Skin epidermis (tissue), 12 donors: ENCODE data around the gene HOXB8.

Source experiments
- H3K27ac ChIP-seq, 21 experiments: fragments of 200-600 bp; sonication (generic) in 11 of 21; one replicate each; pipeline ENCODE4 v1.5.0; 2020; ENCODE audit warnings: mild to moderate bottlenecking in 3 of 21, inconsistent platforms in 2 of 21, moderate library complexity in 2 of 21
- H3K4me3 ChIP-seq, 7 experiments: fragments of 200-600 bp; sonication (generic) in 2 of 7; one replicate each; pipeline ENCODE4 v1.5.0; 2020; ENCODE audit warnings: inconsistent platforms in 2 of 7, mild to moderate bottlenecking in 2 of 7, moderate library complexity in 1 of 7

HOXB8 gene

DNA sequence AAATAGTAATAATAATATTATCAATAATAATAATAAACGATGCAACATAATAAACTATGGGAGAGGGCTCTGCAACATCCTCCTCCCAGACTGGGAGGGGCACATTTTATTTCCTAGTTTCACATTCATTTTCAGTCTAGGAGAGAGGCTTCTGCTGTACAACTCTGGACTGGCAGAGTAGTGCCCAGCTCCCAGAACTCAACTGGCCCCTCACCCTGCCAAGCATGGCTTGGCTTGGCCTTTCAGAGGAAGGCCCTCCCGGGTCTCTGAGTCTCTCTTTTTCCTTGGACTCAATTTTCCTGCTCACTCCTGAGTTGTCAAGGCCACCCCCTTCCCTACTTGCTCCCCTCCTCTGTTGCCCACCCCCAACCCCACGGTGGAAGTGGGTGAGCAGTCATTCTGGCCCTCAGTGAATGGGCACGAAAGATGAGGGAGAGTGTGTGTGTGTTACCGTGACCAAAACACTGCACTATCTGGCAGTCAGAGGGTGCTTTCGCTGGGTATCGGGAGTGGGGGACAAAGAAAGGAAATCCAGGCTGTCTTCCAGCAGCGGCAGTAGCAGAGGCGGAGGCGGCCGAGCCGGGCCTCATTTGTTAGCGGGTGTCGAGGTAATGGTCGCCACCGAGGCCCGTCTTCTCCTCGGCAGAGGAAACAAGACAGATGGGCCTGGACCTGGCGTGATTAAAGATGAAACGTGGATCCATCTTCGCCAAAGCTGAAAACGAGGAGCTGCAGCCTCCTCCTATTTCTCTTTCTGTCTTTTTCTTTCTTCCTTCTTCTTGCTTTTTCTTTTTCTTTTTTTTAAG lies 39.2 kb downstream of the HOXB8 start:
- Histone ChIP-seq H3K4me3 (peak overlapping the region in 1 of 7 experiments; percentile 51), H3K27ac (peak overlapping the region in 7 of 21 experiments; percentile 21 to 94 (median 88))

DNA sequence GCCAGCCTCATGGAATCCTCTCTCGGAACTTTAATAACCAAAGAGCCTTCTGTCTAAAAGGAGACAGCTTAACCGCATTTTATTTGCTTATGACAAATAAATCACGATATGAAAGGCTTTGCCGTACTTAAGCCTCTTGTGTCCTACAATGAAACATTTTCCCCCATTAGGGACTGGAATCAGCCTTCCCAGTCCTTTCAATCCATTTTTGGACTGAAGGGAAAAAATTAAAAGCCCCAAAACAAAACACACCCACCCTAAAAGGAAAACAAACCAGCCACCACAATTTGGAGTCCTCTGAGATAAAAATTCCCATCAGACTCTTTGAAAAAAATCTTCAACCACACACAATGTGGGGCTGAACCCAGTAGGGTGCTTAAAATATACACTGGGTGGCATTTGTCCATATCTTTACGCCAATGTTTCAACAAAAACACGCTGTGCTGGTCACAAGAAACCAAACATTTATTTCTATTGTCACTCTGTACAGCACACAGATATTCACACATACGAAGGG lies 40.0 kb downstream of the HOXB8 start:
- peak overlapping the region in 6 of 21 experiments; percentile 23 to 94 (median 88) for H3K27ac ChIP-seq
- no peak overlapping the region for H3K4me3 ChIP-seq

DNA sequence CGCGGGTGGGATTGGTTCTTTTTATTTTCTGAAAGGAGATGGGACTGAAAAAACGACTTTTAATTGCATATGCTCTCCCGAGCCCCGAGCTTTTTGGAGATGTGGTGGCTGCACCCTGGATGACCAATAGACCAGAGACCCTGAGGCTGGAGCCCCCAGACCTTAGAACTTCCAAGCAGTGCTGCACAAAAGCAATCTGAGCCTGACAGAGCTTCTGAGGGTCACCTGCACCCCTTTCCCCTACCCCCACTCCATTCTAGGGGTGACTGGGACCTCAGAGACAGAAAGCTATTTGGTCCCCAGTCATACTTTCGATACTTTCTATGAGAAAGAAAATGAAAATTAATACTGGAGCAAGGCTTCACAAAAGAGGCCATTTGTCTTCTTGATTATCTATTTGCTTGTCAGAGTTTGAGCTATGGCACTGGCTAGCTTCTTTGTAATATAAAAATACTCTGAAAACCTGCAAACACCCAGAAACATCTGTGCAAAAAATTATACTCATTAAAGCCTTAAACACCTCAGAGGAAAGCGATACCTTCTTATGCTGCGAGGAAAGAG lies 40.5 kb downstream of the HOXB8 start:
- Histone ChIP-seq H3K4me3 (peak overlapping the region in 1 of 7 experiments; percentile 1), H3K27ac (peak overlapping the region in 5 of 21 experiments; percentile 63 to 94 (median 89))

DNA sequence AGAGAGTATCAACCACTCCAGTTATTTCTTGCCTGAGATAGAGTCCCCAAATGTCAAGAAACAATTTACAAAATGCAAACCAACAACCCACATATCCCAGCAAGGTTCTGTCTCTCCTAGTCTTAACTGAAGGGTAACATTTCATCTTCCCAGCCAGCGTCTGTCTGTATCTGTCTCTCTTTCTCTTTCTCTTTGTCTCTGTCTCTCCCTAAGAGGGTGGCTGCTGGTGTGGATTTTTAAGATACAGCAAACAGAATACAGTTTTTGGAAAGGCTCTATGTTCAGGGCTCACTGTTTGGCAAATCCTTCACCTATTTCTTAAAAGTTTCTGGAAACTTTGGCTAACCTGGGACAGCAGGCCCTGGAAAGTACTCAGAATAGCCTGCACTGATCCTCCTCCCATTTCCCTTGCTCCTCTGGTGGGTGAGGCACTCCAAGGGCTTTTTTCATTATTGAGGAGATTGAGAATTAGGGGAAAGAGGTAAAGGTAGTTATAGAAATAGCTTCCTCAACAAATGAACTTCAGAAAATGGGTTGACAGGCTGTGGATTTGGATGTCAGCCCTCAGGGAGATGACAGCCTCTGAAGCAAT lies 43.2 kb downstream of the HOXB8 start:
- no peak overlapping the region for H3K4me3 ChIP-seq
- H3K27ac ChIP-seq: peak overlapping the region in 6 of 21 experiments; percentile 51 to 94 (median 82)

DNA sequence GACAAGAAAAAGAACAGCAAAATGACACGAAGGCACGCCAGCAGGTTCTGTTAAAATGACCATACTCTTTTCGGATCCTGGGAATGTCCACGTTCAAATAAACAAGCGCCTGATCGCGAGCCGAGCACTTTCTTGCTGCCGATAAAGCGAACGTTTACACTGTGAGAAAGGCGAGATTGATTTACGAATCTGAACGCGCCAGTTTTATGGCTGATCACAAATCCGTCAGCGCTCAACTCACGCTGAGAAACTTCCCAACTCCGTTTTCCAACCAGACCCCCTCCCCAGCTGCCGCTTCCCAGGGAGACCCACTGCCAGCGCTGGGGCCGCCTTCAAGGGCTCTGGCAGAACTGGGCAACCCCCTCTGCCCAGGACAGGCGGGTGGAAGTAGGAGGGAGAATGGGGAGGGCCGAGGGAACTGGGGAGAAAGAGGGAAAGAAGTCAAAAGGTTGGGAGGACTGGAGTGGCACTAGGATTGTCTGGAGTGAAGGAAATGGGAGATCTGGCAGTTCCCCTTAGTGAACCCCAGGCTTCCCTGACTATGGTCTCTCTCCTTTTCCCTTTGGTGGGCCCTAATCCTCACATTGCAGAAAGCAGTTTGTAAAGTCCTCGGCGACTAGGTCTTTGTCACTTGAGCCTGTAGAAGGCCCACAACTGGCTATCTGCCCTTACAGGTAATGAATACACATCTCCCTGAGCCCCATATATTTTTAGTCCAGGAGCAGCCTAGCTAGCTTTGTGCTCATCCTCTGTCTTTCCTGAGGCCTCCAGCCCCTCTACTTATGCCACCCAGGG lies 43.9 kb downstream of the HOXB8 start:
- Histone ChIP-seq H3K4me3 (peak overlapping the region in 1 of 7 experiments; percentile 1), H3K27ac (peak overlapping the region in 6 of 21 experiments; percentile 51 to 94 (median 82))

DNA sequence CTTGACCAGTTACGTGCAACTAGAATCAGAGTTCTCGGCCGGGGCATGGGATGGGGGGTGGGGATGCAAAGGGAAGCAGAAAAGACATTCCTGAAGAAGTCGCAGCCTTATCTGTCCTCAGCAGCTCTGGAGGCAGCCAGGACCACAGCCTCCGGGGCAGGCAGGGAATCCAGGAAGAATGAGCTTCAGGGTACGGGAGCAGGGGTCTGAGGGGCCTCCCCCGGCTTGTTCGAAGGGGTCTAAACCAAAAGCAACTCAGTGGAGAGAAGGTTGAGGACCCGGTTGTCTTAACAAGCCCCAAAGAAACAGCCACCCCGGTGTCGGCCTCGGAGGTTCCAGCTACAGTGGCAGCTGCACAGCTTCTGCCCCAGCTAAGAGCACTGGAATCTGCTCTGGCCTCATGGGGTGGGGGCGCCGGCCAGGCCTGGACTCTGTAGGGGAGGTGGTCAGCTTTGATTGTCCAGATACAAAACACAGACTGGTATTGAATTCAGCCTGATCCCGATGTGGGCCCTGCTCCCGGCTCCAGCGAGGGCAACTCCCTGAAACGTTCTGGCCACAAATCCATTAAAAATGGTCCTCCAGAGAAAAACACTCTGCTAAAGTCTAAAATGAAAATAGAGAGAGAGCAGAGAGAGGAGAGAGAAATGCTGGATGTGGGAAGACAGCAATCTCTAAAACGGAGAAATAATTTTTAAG lies 44.6 kb downstream of the HOXB8 start:
- H3K4me3 ChIP-seq: peak overlapping the region in 1 of 7 experiments; percentile 1
- peak overlapping the region in 8 of 21 experiments; percentile 1 to 94 (median 76) for H3K27ac ChIP-seq

DNA sequence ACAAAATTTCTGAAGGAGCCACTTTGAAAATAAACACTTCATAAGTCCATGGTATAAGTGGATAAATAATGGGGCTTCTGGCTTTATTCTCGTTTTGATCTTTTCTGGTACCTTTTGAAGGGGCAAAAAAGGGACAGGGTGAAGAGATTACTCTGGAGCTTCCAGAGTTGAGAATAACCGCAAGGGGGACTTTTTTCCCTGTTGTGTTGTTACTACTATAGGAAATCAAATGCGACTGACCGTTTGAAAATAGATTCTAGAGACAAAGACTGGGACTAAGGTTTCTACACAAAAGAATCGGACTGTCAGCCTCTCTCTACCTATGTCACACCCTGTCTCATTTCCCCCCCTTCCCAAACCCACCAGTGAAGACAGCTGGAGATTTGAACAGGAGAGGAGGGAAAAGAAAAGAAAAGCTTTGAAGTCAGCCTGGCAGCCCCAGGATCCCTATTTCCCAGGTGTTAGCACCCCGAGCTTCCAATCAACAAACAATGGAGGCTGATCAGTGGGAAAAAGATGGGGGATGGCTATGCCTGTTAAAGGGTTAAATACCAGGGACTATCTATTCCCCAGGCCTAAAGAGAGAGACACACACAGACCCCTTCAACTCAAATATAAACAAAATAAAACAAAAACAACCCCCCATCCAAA lies 45.3 kb downstream of the HOXB8 start:
- Histone ChIP-seq H3K27ac (peak overlapping the region in 6 of 21 experiments; percentile 51 to 94 (median 82)), H3K4me3 (no peak overlapping the region)

DNA sequence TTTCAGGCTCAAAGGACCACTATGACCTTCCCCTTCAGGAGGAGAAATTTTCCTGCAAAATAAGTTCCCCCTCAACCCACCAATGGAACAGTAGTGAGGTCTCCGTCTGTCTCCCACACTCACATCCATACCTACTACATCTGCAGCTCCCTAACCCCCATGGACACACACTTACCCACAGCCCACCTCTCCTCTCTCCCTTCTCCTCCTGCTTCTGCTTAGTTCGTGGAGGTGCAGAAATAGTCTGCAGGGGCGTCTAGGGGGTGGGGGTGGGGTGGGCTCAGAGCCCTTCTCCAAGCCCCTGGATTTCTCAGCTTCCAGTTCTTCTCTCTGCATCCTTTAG lies 45.9 kb downstream of the HOXB8 start:
- peak overlapping the region in 5 of 21 experiments; percentile 45 to 94 (median 68) for H3K27ac ChIP-seq

DNA sequence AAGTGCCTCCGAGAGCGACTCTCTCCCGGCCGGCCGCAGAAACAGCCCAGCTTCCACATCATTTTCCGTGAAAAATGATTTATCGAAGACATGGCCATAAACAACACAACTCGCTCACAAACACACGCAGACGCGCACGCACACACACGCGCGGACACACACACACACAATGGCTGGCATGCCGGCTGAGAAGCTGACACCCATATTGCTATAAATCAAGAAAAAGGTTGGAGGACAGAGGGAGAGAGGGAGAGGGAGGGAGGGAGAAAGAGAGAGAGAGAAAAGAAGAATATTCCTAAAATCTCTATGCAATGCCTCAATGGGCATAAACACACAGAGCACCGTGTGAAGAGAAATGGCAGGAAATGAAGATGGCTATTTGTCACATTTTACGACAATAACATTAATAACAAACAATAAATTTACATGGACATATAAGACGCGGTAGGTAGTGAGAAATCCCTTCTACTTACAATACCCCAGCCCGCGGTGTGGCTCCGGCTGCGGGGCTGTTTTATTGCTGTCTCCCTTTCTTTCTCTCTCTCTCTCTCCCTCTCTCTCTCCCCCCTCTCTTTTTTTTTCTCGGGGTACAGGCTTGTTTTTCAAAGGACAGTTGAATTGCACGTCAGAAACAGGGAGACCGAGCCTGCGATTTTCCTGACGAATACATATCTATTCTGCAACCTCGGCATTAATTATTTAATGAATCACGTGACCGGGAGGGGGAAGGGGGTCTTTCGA lies 46.4 kb downstream of the HOXB8 start:
- peak overlapping the region in 6 of 21 experiments; percentile 45 to 94 (median 64) for H3K27ac ChIP-seq
- no peak overlapping the region for H3K4me3 ChIP-seq

More for the DNA sequence above, 45.9 kb downstream of the HOXB8 start:
- no peak overlapping the region for H3K4me3 ChIP-seq

DNA sequence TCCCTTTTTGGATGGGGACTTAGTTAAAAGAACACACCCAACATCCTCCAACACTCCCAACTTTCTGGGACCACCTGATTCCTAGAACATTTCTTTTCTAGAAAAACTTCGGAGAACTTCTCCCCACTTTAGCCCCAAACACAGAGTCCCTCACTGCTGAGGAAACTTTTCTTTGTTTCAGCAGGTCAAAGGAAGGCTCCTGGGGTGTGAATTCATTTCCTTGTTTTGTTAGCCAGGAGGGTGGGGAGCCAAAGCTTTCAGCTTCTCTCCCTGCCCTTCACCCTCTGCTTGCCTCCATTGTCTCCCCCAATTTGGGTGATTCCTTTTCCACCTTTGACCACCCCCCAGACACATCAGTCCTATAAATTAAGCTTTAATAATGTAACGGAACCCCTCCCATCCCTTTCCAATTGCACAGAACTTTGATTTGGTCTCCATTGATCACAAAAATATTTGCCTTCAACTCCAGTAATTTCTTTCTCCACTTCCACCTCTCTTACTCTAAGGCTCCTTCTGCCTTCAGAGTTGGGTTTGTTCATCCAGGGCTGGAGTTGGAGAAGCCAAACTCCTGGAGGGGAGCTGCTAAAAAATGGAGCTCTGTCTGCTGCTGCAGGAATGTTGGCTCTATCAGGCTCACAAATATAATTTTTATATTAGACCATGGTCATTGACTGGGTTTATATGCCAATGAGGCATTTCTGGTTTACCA lies 47.3 kb downstream of the HOXB8 start:
- H3K27ac ChIP-seq: peak overlapping the region in 3 of 21 experiments; percentile 59 to 94 (median 68)
- H3K4me3 ChIP-seq: no peak overlapping the region

DNA sequence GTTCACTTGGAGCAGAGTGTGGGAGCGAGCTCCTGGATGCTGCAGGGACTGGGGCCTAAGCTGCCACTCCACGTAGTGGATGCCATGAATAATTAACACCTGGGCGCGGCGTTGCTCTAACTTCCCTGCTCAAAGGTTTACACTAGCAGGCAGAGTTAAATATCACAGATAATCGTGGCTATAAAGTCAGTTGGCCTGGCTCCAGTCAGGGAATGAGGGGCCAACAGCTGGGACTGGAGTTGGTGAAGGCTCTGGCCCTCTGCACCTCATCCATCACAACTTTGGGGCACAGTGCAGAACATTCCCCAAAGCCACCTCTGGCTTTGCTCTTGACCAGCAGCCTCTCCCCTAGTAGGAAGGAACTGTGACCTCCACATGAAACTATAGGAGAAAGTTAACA lies 47.9 kb downstream of the HOXB8 start:
- Histone ChIP-seq H3K4me3 (no peak overlapping the region), H3K27ac (peak overlapping the region in 4 of 21 experiments; percentile 21 to 94 (median 52))

DNA sequence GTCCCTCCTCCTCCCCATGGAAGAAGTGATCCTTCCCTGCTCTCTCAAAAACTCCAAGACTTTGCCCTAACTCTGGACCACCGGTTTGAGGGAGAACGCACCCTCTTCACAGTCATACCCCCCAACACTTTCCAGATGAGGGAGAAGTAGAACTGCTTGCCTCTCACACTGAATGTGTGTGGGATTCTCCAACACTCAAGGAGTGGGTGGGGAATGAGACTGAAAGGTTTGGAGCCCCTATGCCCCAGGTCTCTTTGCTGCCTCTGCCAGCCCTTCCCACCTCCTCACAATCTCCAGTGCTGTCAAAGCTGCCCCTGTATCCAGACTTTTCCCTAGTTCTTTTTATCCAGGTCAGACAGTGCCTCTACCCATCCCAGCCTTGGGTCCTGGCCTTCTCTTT lies 48.4 kb downstream of the HOXB8 start:
- Histone ChIP-seq H3K27ac (peak overlapping the region in 4 of 21 experiments; percentile 21 to 94 (median 52)), H3K4me3 (no peak overlapping the region)

DNA sequence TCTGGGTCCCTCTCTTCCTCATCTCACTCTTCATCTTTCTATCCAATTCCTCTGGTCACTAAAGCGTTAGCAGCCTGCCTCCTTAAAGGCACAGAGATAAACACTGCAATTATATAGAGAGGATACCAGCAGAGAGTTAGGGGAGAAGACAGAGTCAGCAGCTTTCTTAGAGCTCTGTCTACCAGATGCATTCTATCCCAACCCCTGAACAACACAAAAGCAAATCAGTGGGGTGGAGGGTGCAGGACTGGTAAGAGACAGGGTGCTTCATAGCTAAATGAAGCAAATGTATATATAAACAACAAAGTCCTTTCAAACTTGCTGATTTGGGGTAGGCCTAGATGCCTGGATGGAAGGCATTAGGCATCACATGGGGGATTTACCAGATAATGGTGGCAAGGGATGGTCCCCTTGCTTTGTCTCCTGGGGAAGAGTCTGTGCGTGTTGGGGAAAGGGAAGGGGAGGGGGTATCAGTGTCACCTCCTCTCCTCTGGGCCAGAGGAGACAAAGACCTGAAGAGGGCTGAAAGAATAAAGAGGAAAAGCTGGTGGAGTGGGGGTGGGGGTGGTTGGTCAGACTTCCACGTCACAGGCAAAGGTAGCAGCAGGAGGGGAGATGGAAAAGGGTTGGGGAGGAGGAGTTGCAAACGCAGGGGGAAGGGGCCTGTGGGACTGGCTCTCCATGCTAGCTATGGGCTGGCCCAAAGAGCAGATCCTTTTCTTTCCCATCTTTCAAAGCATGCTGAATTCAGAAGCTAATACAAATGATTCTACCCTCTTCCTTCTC lies 49.0 kb downstream of the HOXB8 start:
- H3K27ac ChIP-seq: peak overlapping the region in 2 of 21 experiments; percentile 14 to 94
- H3K4me3 ChIP-seq: no peak overlapping the region

DNA sequence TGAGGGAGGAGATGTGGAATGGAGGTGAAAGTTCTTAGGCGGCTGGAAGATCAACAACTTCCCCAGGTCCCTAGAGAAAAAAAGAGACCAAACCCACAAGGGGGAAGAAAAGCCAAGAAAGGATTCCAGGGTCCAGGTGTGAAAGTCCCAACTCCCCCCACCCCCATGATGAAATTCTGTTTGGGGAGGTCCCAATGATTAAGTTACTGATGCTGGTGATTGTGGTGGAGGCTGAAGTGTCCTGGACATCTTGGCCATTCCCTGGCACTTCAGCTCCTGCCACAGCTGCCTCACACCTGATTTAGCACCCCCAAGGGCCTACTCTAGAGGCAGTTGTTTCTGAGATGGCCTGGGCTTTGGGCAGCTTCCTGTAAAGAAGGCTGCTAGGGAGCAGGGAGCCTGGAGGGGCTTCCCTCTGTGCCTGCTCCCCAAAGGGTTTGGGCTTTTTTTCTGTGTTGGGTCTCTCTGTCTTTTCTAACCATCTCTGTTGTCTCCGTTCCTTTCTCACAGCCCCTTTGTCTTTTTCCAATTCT lies 50.0 kb downstream of the HOXB8 start:
- peak overlapping the region in 5 of 21 experiments; percentile 28 to 82 (median 74) for H3K27ac ChIP-seq
- peak overlapping the region in 1 of 7 experiments; percentile 22 for H3K4me3 ChIP-seq

DNA sequence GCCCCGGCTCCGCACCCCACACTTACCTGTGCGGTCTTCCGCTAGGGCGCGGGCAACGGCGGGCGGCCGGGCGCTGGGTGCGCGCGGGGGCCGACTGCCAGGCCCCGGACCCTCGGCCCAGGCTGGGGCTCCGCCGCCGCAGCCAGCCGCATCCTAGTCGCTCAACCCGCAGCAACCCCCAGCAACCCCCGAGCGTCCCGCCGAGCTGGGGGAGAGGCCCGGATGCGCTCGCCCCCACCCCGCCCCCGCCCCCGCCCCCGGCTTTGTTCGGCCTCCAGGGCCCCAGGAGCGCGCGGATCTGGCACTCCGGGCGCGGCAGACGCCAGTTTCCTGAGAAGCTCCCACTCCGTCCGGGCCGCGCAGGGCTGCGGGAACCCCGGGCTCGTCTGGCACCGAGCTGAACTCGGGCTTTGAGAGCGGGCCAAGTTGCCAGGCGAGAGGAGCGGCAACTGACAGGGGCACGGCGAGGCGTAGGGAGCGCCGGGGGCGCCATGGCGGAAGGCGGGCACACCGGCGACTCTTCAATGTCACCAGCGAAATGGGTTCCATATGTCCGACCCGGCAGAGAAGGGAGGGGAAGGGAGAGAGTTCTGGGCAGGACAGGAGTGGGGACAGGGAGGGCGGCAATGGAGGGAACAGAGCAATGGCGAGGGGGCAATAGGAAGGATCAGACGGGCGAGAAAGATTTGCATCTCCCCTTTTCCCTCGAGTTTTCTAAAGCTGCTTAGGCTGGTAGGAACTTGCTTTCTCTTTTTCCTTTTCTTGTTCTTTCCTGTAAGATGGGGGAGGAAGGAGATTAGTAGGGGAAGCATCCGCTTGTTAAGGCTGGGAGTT lies 50.7 kb downstream of the HOXB8 start:
- Histone ChIP-seq H3K27ac (peak overlapping the region in 17 of 21 experiments; percentile 1 to 82 (median 55)), H3K4me3 (peak overlapping the region; percentile 11 to 40 (median 27))
